Keratinocyte (primary cell): ENCODE data around the gene CNTNAP5. TPM values are rescaled to one million over a fixed set of nuclear protein-coding genes. Genes with fewer than 3 reads are reported as not detected.

Experiments used
- DNase-seq: peaks from one replicate; pipeline ENCODE4 v3.0.0-alpha.2; 2011; ENCODE audit warnings: low read depth, missing footprints, low spot score
- FAIRE-seq: peaks from 2 replicates; lab custom pipeline; 2011; peaks lifted over from hg19 to GRCh38; lab: Jason Lieb, UNC
- H2AFZ ChIP-seq: 2 replicates; pipeline ENCODE4 v1.6.0; 2012; ENCODE audit warnings: low read length, control low read depth, inconsistent platforms; ENCODE audit not compliant: control insufficient read depth
- H3K27ac ChIP-seq: 2 replicates; pipeline ENCODE4 v1.5.1; 2011; ENCODE audit warnings: low read length; ENCODE audit not compliant: control insufficient read depth, insufficient read depth
- H3K27me3 ChIP-seq: 3 replicates; pipeline ENCODE4 v1.6.0; 2011; ENCODE audit warnings: low read length; ENCODE audit not compliant: control insufficient read depth, insufficient read depth; ENCODE audit errors: extremely low read depth
- H3K36me3 ChIP-seq, 2 experiments: 2 replicates in 1 of 2; 3 replicates in 1 of 2; pipeline ENCODE4 v1.5.1; 2011; ENCODE audit warnings: low read length in 2 of 2, mild to moderate bottlenecking in 1 of 2; ENCODE audit not compliant: control insufficient read depth in 2 of 2, insufficient read depth in 2 of 2; ENCODE audit errors: extremely low read depth in 1 of 2
- H3K4me1 ChIP-seq: 3 replicates; pipeline ENCODE4 v1.5.1; 2011; ENCODE audit warnings: low read length; ENCODE audit not compliant: control insufficient read depth, insufficient read depth; ENCODE audit errors: extremely low read depth
- H3K4me2 ChIP-seq: 3 replicates; pipeline ENCODE4 v1.6.0; 2011; ENCODE audit warnings: low read depth, low read length; ENCODE audit not compliant: control insufficient read depth, insufficient read depth; ENCODE audit errors: extremely low read depth
- H3K4me3 ChIP-seq, 3 experiments: fragments of 200-600 bp in 1 of 3; sonication (generic) in 1 of 3; 2 replicates in 2 of 3; 3 replicates in 1 of 3; pipeline ENCODE4 v1.5.1; 2011 to 2016; ENCODE audit warnings: low read length in 3 of 3, mild to moderate bottlenecking in 3 of 3, control low read depth in 2 of 3, inconsistent platforms in 1 of 3, low read depth in 1 of 3, mixed read lengths in 1 of 3, mixed run types in 1 of 3, moderate library complexity in 1 of 3; ENCODE audit not compliant: control insufficient read depth in 2 of 3, insufficient read depth in 2 of 3; ENCODE audit errors: extremely low read depth in 1 of 3
- H3K79me2 ChIP-seq: 2 replicates; pipeline ENCODE4 v1.6.0; 2012; ENCODE audit warnings: low read length; ENCODE audit not compliant: control insufficient read depth, insufficient read depth
- H3K9ac ChIP-seq: 3 replicates; pipeline ENCODE4 v1.6.0; 2011; ENCODE audit warnings: low read length; ENCODE audit not compliant: control insufficient read depth, insufficient read depth; ENCODE audit errors: extremely low read depth
- H3K9me1 ChIP-seq: 3 replicates; pipeline ENCODE4 v1.6.0; 2011; ENCODE audit warnings: low read length; ENCODE audit not compliant: control insufficient read depth, insufficient read depth; ENCODE audit errors: extremely low read depth
- H3K9me3 ChIP-seq: 2 replicates; pipeline ENCODE4 v1.5.1; 2012; ENCODE audit warnings: low read depth, low read length; ENCODE audit not compliant: control insufficient read depth
- H4K20me1 ChIP-seq: 3 replicates; pipeline ENCODE4 v1.6.0; 2011; ENCODE audit warnings: low read length; ENCODE audit not compliant: control insufficient read depth, insufficient read depth; ENCODE audit errors: extremely low read depth
- EZH2 ChIP-seq: IDR thresholded peaks from one replicate; pipeline ENCODE4 v1.6.1; 2012; ENCODE audit warnings: inconsistent platforms, mild to moderate bottlenecking, low read length, moderate library complexity
- dilution Hi-C: fragments of 300-500 bp; cut with MboI; formaldehyde crosslinking; loops from one replicate; pipeline ENCODE4 v1.7.0; 2020; ENCODE audit warnings: low sequenced_read_pairs; ENCODE audit not compliant: extremely low pct_ligation_motif_present
- polyA plus RNA-seq, 5 experiments: library from polyadenylated mRNA; depleted of rRNA in 3 of 5; stranded (reverse) in 3 of 5; stranded (forward) in 1 of 5; unstranded in 1 of 5; fragments of >200 nt; gene quantifications; 1 replicate in 1 of 5; 2 replicates in 3 of 5; 3 replicates in 1 of 5; pipeline versions ENCODE4 v1.2.1 to v1.2.3, GENCODE V29; 2011 to 2012; ENCODE audit warnings: missing spikeins in 2 of 5, low read depth in 1 of 5, low replicate concordance in 1 of 5
- TF ChIP-seq, protein P1 (sequence below), 3 experiments: IDR thresholded peaks in 1 of 3; conservative IDR thresholded peaks in 1 of 3; optimal IDR thresholded peaks in 1 of 3; 2 replicates in 2 of 3; 3 replicates in 1 of 3; pipeline versions ENCODE3 to v1.5.1; 2011; ENCODE audit warnings: low read length in 3 of 3, mild to moderate bottlenecking in 3 of 3, moderate library complexity in 2 of 3, control low read depth in 1 of 3, inconsistent platforms in 1 of 3; ENCODE audit not compliant: insufficient read depth in 2 of 3; ENCODE audit errors: extremely low read depth in 1 of 3

CNTNAP5 gene
- polyA plus RNA-seq, 1 donor (not counting 4 experiments of a cell fraction or from before 2014, with no cell fraction given) = not detected

- DNase-seq (no peak), FAIRE-seq (no peak)
- Histone ChIP-seq H3K4me1 (no peaks in the 10 kb centered on the region), H3K79me2 (no peaks in the 10 kb centered on the region), H3K36me3 (no peaks in the 10 kb centered on the region), H3K9me3 (no peaks in the 10 kb centered on the region), H4K20me1 (no peaks in the 10 kb centered on the region), H3K27ac (no peak overlapping the region), H2AFZ (no peak overlapping the region), H3K4me3 (no peak overlapping the region), H3K4me2 (no peak overlapping the region), H3K9ac (no peak overlapping the region), H3K9me1 (no peaks in the 10 kb centered on the region), H3K27me3 (no peaks in the 10 kb centered on the region)
- dilution Hi-C loops = no loop called here
- TF ChIP-seq, protein P1, sequence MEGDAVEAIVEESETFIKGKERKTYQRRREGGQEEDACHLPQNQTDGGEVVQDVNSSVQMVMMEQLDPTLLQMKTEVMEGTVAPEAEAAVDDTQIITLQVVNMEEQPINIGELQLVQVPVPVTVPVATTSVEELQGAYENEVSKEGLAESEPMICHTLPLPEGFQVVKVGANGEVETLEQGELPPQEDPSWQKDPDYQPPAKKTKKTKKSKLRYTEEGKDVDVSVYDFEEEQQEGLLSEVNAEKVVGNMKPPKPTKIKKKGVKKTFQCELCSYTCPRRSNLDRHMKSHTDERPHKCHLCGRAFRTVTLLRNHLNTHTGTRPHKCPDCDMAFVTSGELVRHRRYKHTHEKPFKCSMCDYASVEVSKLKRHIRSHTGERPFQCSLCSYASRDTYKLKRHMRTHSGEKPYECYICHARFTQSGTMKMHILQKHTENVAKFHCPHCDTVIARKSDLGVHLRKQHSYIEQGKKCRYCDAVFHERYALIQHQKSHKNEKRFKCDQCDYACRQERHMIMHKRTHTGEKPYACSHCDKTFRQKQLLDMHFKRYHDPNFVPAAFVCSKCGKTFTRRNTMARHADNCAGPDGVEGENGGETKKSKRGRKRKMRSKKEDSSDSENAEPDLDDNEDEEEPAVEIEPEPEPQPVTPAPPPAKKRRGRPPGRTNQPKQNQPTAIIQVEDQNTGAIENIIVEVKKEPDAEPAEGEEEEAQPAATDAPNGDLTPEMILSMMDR (optimal IDR thresholded peaks at IDR 0.05 in 1 of 3, IDR thresholded peaks at IDR 0.05 in 1 of 3, conservative IDR thresholded peaks at IDR 0.05 in 1 of 3; ENCODE audit: extremely low read depth in 1 of 3, insufficient read depth in 2 of 3, low read length in 3 of 3) = no peak
- no peak for TF ChIP-seq EZH2
Measured at GRCh38 chr2:124088616-124089015, 63.5 kb downstream of the CNTNAP5 start.

DNA sequence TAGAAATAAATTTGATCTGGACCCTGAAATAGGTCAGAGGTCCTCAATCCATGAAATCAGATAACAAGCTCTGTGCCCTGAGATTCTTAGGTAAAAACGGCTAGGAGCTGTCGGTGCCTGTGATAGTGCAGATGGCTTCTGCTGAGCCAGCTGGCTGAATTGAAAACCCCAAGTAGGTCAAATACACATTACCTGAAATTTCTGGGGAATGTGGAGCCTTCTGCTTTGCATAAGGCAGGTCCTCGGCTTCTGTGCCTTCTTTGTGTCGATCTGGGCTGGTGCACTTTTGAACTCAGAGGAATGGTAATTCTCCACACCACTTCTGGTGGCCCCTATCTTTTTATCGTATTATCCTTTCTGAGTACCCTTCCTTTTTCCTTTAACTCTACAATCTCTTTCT, 66.6 kb downstream of the CNTNAP5 start:
- Histone ChIP-seq H3K9me3 (no peaks in the 10 kb centered on the region), H2AFZ (no peak overlapping the region), H3K36me3 (no peaks in the 10 kb centered on the region), H3K27ac (no peak overlapping the region), H3K9me1 (no peaks in the 10 kb centered on the region), H3K4me2 (no peak overlapping the region), H3K9ac (no peak overlapping the region), H3K27me3 (no peaks in the 10 kb centered on the region), H3K79me2 (no peaks in the 10 kb centered on the region), H3K4me1 (no peaks in the 10 kb centered on the region), H3K4me3 (no peak overlapping the region), H4K20me1 (no peaks in the 10 kb centered on the region)
- no peak for FAIRE-seq
- TF ChIP-seq, protein P1 (optimal IDR thresholded peaks at IDR 0.05 in 1 of 3, IDR thresholded peaks at IDR 0.05 in 1 of 3, conservative IDR thresholded peaks at IDR 0.05 in 1 of 3; ENCODE audit: extremely low read depth in 1 of 3, insufficient read depth in 2 of 3, low read length in 3 of 3) = no peak
- no peak for TF ChIP-seq EZH2
- no peak for DNase-seq
- dilution Hi-C loops = no loop called here
